Measurements from ENCODE around the gene GADL1. TPM values are rescaled to one million over a fixed set of nuclear protein-coding genes. Genes with fewer than 3 reads are reported as not detected.

GADL1 gene
- total and polyA plus RNA-seq, 2 experiments from 2014 or later, result 13.5 to 16.9 TPM

DNA sequence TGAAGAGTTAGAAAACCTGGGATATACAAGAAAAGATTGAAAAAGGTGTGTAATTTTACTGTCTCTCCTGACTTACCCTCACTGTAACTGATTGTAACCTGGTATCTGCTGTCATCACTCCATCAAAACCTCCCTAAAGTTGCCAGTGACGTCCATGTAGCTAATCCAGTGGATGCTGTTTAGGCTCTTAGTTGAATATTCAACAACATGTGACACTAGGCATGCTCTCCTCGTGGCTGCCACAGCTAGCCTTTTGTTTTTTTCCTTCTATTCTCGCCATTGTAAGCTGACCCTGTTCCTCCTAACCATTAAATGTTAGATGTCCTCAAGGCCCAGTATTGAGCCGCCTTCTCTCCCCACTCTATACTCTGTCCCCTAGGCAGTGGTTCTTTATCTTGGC, 41.6 kb downstream of the GADL1 start:
- TF ChIP-seq, protein P1, sequence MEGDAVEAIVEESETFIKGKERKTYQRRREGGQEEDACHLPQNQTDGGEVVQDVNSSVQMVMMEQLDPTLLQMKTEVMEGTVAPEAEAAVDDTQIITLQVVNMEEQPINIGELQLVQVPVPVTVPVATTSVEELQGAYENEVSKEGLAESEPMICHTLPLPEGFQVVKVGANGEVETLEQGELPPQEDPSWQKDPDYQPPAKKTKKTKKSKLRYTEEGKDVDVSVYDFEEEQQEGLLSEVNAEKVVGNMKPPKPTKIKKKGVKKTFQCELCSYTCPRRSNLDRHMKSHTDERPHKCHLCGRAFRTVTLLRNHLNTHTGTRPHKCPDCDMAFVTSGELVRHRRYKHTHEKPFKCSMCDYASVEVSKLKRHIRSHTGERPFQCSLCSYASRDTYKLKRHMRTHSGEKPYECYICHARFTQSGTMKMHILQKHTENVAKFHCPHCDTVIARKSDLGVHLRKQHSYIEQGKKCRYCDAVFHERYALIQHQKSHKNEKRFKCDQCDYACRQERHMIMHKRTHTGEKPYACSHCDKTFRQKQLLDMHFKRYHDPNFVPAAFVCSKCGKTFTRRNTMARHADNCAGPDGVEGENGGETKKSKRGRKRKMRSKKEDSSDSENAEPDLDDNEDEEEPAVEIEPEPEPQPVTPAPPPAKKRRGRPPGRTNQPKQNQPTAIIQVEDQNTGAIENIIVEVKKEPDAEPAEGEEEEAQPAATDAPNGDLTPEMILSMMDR (IDR thresholded peaks at IDR 0.05; ENCODE audit: low read depth, low read length), result no peak
- no peaks in the 10 kb centered on the region for H3K27me3 ChIP-seq
- H3K27ac ChIP-seq, result peak overlapping the region; percentile 17
- H3K4me1 ChIP-seq (ENCODE audit: low read depth), result peaks cover 26% of the 10 kb centered on the region
- DNase-seq (ENCODE audit: low read depth in 1 of 2, low spot score in 1 of 2), result peak in 1 of 2 donors; percentile 38
- no peaks in the 10 kb centered on the region for H3K36me3 ChIP-seq
- H3K4me3 ChIP-seq, result no peak overlapping the region
- H3K9me3 ChIP-seq (ENCODE audit: low read depth), result no peaks in the 10 kb centered on the region

DNA sequence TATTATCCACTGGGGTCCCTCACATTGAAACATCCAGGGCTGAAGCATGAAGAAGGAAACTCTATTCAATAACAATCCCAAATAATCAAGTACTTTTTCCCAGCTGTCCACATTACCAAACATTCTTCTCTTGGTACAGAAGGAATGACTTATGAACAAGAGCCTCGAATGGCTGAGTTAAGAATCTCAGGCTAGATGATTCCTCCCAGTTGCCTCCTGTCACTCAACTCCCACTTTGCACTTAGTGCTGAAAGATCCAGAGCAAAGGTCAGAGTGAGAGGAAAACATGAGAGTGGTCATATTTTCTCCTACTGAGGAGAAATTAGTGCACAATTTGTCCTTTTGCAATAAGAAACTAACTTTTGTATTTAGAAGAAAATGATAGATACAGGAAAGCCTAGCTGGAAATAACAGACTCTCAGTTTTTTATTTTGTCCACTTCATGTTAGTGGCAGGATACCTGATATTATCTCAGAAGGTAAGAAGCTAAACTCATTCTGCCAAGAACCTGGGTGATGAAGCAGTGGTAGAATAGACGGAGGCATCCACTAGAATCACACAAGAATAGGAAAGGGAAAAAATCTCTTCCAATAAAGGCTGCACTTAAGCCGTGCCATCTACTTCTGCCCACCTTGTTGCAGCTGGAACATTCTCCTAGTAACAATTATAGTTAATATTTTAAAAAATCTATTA, 46.2 kb downstream of the GADL1 start:
- H3K27me3 ChIP-seq, result no peaks in the 10 kb centered on the region
- peak overlapping the region; percentile 63 for H3K27ac ChIP-seq
- no peaks in the 10 kb centered on the region for H3K36me3 ChIP-seq
- no peaks in the 10 kb centered on the region for H3K9me3 ChIP-seq (ENCODE audit: low read depth)
- peak in 1 of 2 donors; percentile 59 for DNase-seq (ENCODE audit: low read depth in 1 of 2, low spot score in 1 of 2)
- TF ChIP-seq, protein P1 (IDR thresholded peaks at IDR 0.05; ENCODE audit: low read depth, low read length), result no peak
- H3K4me3 ChIP-seq, result no peak overlapping the region
- peaks cover 36% of the 10 kb centered on the region for H3K4me1 ChIP-seq (ENCODE audit: low read depth)

DNA sequence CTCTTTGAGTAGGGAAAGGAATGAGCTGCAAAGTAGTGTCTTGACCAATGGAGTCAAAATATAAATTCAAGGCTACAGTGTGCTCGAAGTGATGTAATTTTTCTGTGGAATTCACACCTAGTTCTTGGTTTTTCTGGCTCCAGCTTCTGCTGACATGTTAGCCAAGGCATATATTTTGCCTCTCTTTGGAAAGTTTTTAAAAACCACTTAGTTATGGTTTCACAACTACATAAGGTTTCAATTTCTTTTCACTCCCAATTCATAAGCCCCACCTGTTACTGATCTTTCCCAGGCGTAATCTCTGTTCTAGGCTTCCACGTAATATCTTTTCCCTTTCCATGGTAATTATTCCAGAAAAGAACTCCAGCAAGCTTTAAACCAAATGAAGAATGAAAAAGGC, 46.9 kb downstream of the GADL1 start:
- H3K36me3 ChIP-seq, result no peaks in the 10 kb centered on the region
- no peak for DNase-seq (ENCODE audit: low read depth in 1 of 2, low spot score in 1 of 2)
- H3K4me1 ChIP-seq (ENCODE audit: low read depth), result peaks cover 29% of the 10 kb centered on the region
- H3K27ac ChIP-seq, result peak overlapping the region; percentile 63
- H3K9me3 ChIP-seq (ENCODE audit: low read depth), result no peaks in the 10 kb centered on the region
- no peak overlapping the region for H3K4me3 ChIP-seq
- H3K27me3 ChIP-seq, result no peaks in the 10 kb centered on the region
- TF ChIP-seq, protein P1 (IDR thresholded peaks at IDR 0.05; ENCODE audit: low read depth, low read length), result no peak

DNA sequence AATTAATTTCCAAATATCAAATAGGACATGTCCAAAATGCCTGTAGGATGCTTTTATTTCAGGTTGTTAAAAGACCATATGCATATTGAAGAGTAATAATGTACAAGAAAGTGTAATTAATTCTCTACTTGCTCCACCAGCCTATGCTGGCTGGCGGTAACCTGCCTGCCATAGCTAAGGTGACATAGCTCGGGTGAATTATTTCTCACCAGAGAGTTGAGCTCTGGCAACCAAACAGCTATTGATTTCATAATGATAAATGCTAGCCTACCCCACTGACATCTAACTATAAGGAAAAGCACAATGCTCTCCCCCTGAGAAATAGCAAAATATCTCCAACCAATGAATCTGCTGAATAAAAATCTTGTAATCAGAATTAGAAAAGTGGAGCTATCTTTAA, 48.9 kb downstream of the GADL1 start:
- Histone ChIP-seq H3K9me3 (ENCODE audit: low read depth) (no peaks in the 10 kb centered on the region), H3K4me3 (no peak overlapping the region), H3K4me1 (ENCODE audit: low read depth) (peaks cover 26% of the 10 kb centered on the region), H3K27ac (no peak overlapping the region), H3K27me3 (no peaks in the 10 kb centered on the region), H3K36me3 (no peaks in the 10 kb centered on the region)
- DNase-seq (ENCODE audit: low read depth in 1 of 2, low spot score in 1 of 2), result no peak
- TF ChIP-seq, protein P1 (IDR thresholded peaks at IDR 0.05; ENCODE audit: low read depth, low read length), result no peak

DNA sequence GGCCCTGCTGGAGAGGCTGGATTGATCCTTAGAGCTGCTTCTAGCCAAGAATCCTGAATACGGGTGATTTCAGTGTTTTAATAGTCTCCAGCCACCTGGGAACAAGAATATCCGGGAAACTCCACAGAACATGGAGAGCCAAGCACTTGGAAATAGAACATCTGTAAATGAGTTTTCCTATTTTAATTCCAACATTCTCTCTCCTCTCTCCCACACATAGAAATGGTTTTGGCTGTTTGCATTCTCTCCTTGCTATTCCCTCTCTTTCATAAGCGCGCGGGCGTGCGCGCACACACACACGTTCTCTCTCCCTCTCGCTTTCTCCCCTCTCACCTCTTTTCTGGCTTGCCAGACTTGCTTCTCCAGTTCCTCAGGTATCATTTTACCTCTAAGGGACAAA, 50.6 kb downstream of the GADL1 start:
- Histone ChIP-seq H3K36me3 (no peaks in the 10 kb centered on the region), H3K27me3 (no peaks in the 10 kb centered on the region), H3K27ac (no peak overlapping the region), H3K9me3 (ENCODE audit: low read depth) (no peaks in the 10 kb centered on the region), H3K4me3 (no peak overlapping the region), H3K4me1 (ENCODE audit: low read depth) (peaks cover 26% of the 10 kb centered on the region)
- TF ChIP-seq, protein P1 (IDR thresholded peaks at IDR 0.05; ENCODE audit: low read depth, low read length), result no peak
- DNase-seq (ENCODE audit: low read depth in 1 of 2, low spot score in 1 of 2), result no peak

All from cardiac muscle cell (in vitro differentiated cells and primary cell).